ENCODE measurements around the gene NLRC5.
"Not testable (repeated sequence)": the region's sequence is repeated elsewhere in the genome, so short reads cannot be mapped to it uniquely, and the experiment has no call there.

NLRC5 gene

GRCh38 chr16:57004387-57005250, 15.3 kb downstream of the NLRC5 start:
- no peak for DNase-seq

GRCh38 chr16:57005597-57005996, 16.2 kb downstream of the NLRC5 start:
- DNase-seq = not testable (repeated sequence)

GRCh38 chr16:57007050-57007449, 17.7 kb downstream of the NLRC5 start:
- no peak for DNase-seq

GRCh38 chr16:57007530-57007929, 18.2 kb downstream of the NLRC5 start:
- no peak for DNase-seq

GRCh38 chr16:57008440-57008839, 19.1 kb downstream of the NLRC5 start:
- DNase-seq = no peak

GRCh38 chr16:57009643-57010170, 20.4 kb downstream of the NLRC5 start:
- DNase-seq = no peak

GRCh38 chr16:57012353-57012752, 23.0 kb downstream of the NLRC5 start:
- no peak for DNase-seq

GRCh38 chr16:57013229-57013628, 23.9 kb downstream of the NLRC5 start:
- no peak for DNase-seq

- no peak for DNase-seq
Measured at GRCh38 chr16:57013902-57014301, 24.5 kb downstream of the NLRC5 start.

GRCh38 chr16:57016301-57016700, 26.9 kb downstream of the NLRC5 start:
- no peak for DNase-seq

GRCh38 chr16:57016831-57017230, 27.5 kb downstream of the NLRC5 start:
- DNase-seq = no peak

GRCh38 chr16:57017251-57017650, 27.9 kb downstream of the NLRC5 start:
- DNase-seq = no peak

GRCh38 chr16:57019746-57020145, 30.4 kb downstream of the NLRC5 start:
- DNase-seq = no peak

- DNase-seq = no peak
Measured at GRCh38 chr16:57020651-57021050, 31.3 kb downstream of the NLRC5 start.

GRCh38 chr16:57021757-57022156, 32.4 kb downstream of the NLRC5 start:
- no peak for DNase-seq

GRCh38 chr16:57022445-57022844, 33.1 kb downstream of the NLRC5 start:
- DNase-seq = no peak

- no peak for DNase-seq
Measured at GRCh38 chr16:57023541-57024249, 34.3 kb downstream of the NLRC5 start.

- no peak for DNase-seq
Measured at GRCh38 chr16:57024894-57025680, 35.7 kb downstream of the NLRC5 start.

GRCh38 chr16:57025941-57026777, 36.8 kb downstream of the NLRC5 start:
- no peak for DNase-seq

GRCh38 chr16:57026778-57027062, 37.4 kb downstream of the NLRC5 start:
- no peak for DNase-seq

- DNase-seq = no peak
Measured at GRCh38 chr16:57027067-57027466, 37.7 kb downstream of the NLRC5 start.

- DNase-seq = no peak
Measured at GRCh38 chr16:57028086-57028485, 38.7 kb downstream of the NLRC5 start.

Data from NCI-H524 treated with DMSO at 0.1 percent for 48 hours (cell line).